Keratinocyte (primary cell): Measurements from ENCODE around the gene EPHA10. TPM values are rescaled to one million over a fixed set of nuclear protein-coding genes. Genes with fewer than 3 reads are reported as not detected.

ENCODE experiments used
- DNase-seq: peaks from one replicate; pipeline ENCODE4 v3.0.0-alpha.2; 2011; ENCODE audit warnings: low read depth, missing footprints, low spot score
- FAIRE-seq: peaks from 2 replicates; lab custom pipeline; 2011; peaks lifted over from hg19 to GRCh38; lab: Jason Lieb, UNC
- H2AFZ ChIP-seq: 2 replicates; pipeline ENCODE4 v1.6.0; 2012; ENCODE audit warnings: low read length, control low read depth, inconsistent platforms; ENCODE audit not compliant: control insufficient read depth
- H3K27ac ChIP-seq: 2 replicates; pipeline ENCODE4 v1.5.1; 2011; ENCODE audit warnings: low read length; ENCODE audit not compliant: control insufficient read depth, insufficient read depth
- H3K27me3 ChIP-seq: 3 replicates; pipeline ENCODE4 v1.6.0; 2011; ENCODE audit warnings: low read length; ENCODE audit not compliant: control insufficient read depth, insufficient read depth; ENCODE audit errors: extremely low read depth
- H3K36me3 ChIP-seq, 2 experiments: 2 replicates in 1 of 2; 3 replicates in 1 of 2; pipeline ENCODE4 v1.5.1; 2011; ENCODE audit warnings: low read length in 2 of 2, mild to moderate bottlenecking in 1 of 2; ENCODE audit not compliant: control insufficient read depth in 2 of 2, insufficient read depth in 2 of 2; ENCODE audit errors: extremely low read depth in 1 of 2
- H3K4me1 ChIP-seq: 3 replicates; pipeline ENCODE4 v1.5.1; 2011; ENCODE audit warnings: low read length; ENCODE audit not compliant: control insufficient read depth, insufficient read depth; ENCODE audit errors: extremely low read depth
- H3K4me2 ChIP-seq: 3 replicates; pipeline ENCODE4 v1.6.0; 2011; ENCODE audit warnings: low read depth, low read length; ENCODE audit not compliant: control insufficient read depth, insufficient read depth; ENCODE audit errors: extremely low read depth
- H3K4me3 ChIP-seq, 3 experiments: fragments of 200-600 bp in 1 of 3; sonication (generic) in 1 of 3; 2 replicates in 2 of 3; 3 replicates in 1 of 3; pipeline ENCODE4 v1.5.1; 2011 to 2016; ENCODE audit warnings: low read length in 3 of 3, mild to moderate bottlenecking in 3 of 3, control low read depth in 2 of 3, inconsistent platforms in 1 of 3, low read depth in 1 of 3, mixed read lengths in 1 of 3, mixed run types in 1 of 3, moderate library complexity in 1 of 3; ENCODE audit not compliant: control insufficient read depth in 2 of 3, insufficient read depth in 2 of 3; ENCODE audit errors: extremely low read depth in 1 of 3
- H3K79me2 ChIP-seq: 2 replicates; pipeline ENCODE4 v1.6.0; 2012; ENCODE audit warnings: low read length; ENCODE audit not compliant: control insufficient read depth, insufficient read depth
- H3K9ac ChIP-seq: 3 replicates; pipeline ENCODE4 v1.6.0; 2011; ENCODE audit warnings: low read length; ENCODE audit not compliant: control insufficient read depth, insufficient read depth; ENCODE audit errors: extremely low read depth
- H3K9me1 ChIP-seq: 3 replicates; pipeline ENCODE4 v1.6.0; 2011; ENCODE audit warnings: low read length; ENCODE audit not compliant: control insufficient read depth, insufficient read depth; ENCODE audit errors: extremely low read depth
- H3K9me3 ChIP-seq: 2 replicates; pipeline ENCODE4 v1.5.1; 2012; ENCODE audit warnings: low read depth, low read length; ENCODE audit not compliant: control insufficient read depth
- H4K20me1 ChIP-seq: 3 replicates; pipeline ENCODE4 v1.6.0; 2011; ENCODE audit warnings: low read length; ENCODE audit not compliant: control insufficient read depth, insufficient read depth; ENCODE audit errors: extremely low read depth
- EZH2 ChIP-seq: IDR thresholded peaks from one replicate; pipeline ENCODE4 v1.6.1; 2012; ENCODE audit warnings: inconsistent platforms, mild to moderate bottlenecking, low read length, moderate library complexity
- dilution Hi-C: fragments of 300-500 bp; cut with MboI; formaldehyde crosslinking; loops from one replicate; pipeline ENCODE4 v1.7.0; 2020; ENCODE audit warnings: low sequenced_read_pairs; ENCODE audit not compliant: extremely low pct_ligation_motif_present
- polyA plus RNA-seq, 5 experiments: library from polyadenylated mRNA; depleted of rRNA in 3 of 5; stranded (reverse) in 3 of 5; stranded (forward) in 1 of 5; unstranded in 1 of 5; fragments of >200 nt; gene quantifications; 1 replicate in 1 of 5; 2 replicates in 3 of 5; 3 replicates in 1 of 5; pipeline versions ENCODE4 v1.2.1 to v1.2.3, GENCODE V29; 2011 to 2012; ENCODE audit warnings: missing spikeins in 2 of 5, low read depth in 1 of 5, low replicate concordance in 1 of 5
- TF ChIP-seq, protein P1 (sequence below), 3 experiments: IDR thresholded peaks in 1 of 3; conservative IDR thresholded peaks in 1 of 3; optimal IDR thresholded peaks in 1 of 3; 2 replicates in 2 of 3; 3 replicates in 1 of 3; pipeline versions ENCODE3 to v1.5.1; 2011; ENCODE audit warnings: low read length in 3 of 3, mild to moderate bottlenecking in 3 of 3, moderate library complexity in 2 of 3, control low read depth in 1 of 3, inconsistent platforms in 1 of 3; ENCODE audit not compliant: insufficient read depth in 2 of 3; ENCODE audit errors: extremely low read depth in 1 of 3

Gene EPHA10
- polyA plus RNA-seq, 1 donor (not counting 4 experiments of a cell fraction or from before 2014, with no cell fraction given): not detected

DNA sequence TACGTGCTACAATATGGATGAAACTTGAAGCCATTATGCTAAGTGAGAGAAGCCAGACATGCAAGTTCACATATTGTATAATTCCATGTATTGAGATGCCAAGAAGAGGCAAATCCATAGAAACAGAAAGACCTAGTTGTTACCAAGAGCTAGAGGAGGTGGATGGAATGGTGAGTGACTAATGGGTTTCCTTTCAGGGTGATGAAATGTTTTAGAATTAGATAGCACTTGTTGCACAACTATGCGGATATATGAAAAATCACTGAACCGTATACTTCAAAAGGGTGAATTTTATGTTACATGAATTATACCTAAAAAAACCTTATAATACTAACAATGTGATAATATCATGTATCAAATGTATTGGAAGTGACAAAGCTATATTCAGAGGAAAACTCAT, 18.1 kb downstream of the EPHA10 start:
- no peaks in the 10 kb centered on the region for H4K20me1 ChIP-seq
- H3K9me3 ChIP-seq: peaks cover 2% of the 10 kb centered on the region
- no peaks in the 10 kb centered on the region for H3K79me2 ChIP-seq
- dilution Hi-C loops: no loop called here
- H3K4me2 ChIP-seq: no peak overlapping the region
- no peaks in the 10 kb centered on the region for H3K36me3 ChIP-seq
- FAIRE-seq: no peak
- TF ChIP-seq, protein P1, sequence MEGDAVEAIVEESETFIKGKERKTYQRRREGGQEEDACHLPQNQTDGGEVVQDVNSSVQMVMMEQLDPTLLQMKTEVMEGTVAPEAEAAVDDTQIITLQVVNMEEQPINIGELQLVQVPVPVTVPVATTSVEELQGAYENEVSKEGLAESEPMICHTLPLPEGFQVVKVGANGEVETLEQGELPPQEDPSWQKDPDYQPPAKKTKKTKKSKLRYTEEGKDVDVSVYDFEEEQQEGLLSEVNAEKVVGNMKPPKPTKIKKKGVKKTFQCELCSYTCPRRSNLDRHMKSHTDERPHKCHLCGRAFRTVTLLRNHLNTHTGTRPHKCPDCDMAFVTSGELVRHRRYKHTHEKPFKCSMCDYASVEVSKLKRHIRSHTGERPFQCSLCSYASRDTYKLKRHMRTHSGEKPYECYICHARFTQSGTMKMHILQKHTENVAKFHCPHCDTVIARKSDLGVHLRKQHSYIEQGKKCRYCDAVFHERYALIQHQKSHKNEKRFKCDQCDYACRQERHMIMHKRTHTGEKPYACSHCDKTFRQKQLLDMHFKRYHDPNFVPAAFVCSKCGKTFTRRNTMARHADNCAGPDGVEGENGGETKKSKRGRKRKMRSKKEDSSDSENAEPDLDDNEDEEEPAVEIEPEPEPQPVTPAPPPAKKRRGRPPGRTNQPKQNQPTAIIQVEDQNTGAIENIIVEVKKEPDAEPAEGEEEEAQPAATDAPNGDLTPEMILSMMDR (optimal IDR thresholded peaks at IDR 0.05 in 1 of 3, IDR thresholded peaks at IDR 0.05 in 1 of 3, conservative IDR thresholded peaks at IDR 0.05 in 1 of 3; ENCODE audit: extremely low read depth in 1 of 3, insufficient read depth in 2 of 3, low read length in 3 of 3): no peak
- TF ChIP-seq EZH2: no peak
- H3K27ac ChIP-seq: no peak overlapping the region
- H3K4me1 ChIP-seq: no peaks in the 10 kb centered on the region
- no peak overlapping the region for H3K4me3 ChIP-seq
- DNase-seq: no peak
- peaks cover 7% of the 10 kb centered on the region for H3K27me3 ChIP-seq
- no peak overlapping the region for H2AFZ ChIP-seq
- H3K9ac ChIP-seq: no peak overlapping the region
- no peaks in the 10 kb centered on the region for H3K9me1 ChIP-seq

DNA sequence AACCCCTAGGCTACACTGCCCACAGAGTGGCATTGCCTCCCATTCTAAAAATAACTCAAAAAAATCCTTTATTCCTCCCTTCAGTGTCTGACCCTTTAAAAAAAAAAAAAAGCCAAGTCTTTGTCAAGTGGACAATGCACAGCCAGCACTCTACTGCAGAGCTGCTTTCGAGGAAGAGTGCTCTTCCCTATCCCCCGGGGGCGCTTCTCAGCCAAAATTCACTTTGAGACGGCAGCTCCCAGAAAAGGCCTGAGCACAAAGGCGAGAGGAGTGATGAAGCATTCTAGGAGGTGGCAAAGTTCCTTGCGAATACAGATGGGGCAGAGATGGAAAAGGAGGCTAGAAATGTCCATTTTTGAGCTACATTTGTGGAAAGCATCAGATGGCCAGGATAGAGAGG, 23.3 kb downstream of the EPHA10 start:
- Histone ChIP-seq H3K4me3 (no peak overlapping the region), H3K4me1 (peaks cover 17% of the 10 kb centered on the region), H3K27ac (no peak overlapping the region), H3K9me3 (peaks cover 2% of the 10 kb centered on the region), H3K27me3 (no peaks in the 10 kb centered on the region), H3K79me2 (no peaks in the 10 kb centered on the region), H4K20me1 (no peaks in the 10 kb centered on the region), H3K9ac (no peak overlapping the region), H3K9me1 (no peaks in the 10 kb centered on the region), H3K4me2 (no peak overlapping the region), H3K36me3 (no peaks in the 10 kb centered on the region), H2AFZ (no peak overlapping the region)
- DNase-seq (no peak), FAIRE-seq (no peak)
- dilution Hi-C loops: no loop called here
- TF ChIP-seq EZH2: no peak
- TF ChIP-seq, protein P1 (optimal IDR thresholded peaks at IDR 0.05 in 1 of 3, IDR thresholded peaks at IDR 0.05 in 1 of 3, conservative IDR thresholded peaks at IDR 0.05 in 1 of 3; ENCODE audit: extremely low read depth in 1 of 3, insufficient read depth in 2 of 3, low read length in 3 of 3): no peak
